Measurements from ENCODE around the gene JSRP1.

JSRP1 gene

DNA sequence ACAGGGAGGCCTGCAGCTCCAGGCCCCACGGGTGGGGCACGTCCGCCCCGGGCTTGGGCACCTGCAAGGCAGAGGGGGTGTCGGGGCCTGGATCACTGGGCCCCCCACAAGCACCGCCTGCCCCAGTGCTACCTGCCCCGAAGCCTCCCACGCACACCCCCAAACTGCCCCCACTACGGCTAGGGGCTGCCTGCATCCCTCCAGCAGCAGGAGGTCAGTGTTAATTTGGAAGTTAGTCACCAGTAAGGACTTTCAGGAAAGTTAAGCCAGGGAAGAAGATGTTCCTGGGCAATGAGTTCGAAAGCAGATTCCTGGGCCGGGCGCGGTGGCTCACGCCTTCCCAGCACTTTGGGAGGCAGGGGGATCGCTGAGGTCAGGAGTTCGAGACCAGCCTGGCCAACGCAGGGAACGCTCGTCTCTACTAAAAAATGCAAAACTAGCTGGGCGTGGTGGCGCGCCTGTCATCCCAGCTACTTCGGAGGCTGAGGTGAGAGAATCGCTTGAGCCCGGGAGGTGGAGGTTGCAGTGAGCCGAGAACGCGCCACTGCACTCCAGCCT, 20.3 kb upstream of the JSRP1 start:
- Histone ChIP-seq H3K9me3 (ENCODE audit: control insufficient read depth, insufficient read depth, low read depth, low read length) (no peaks in the 10 kb centered on the region), H3K4me1 (ENCODE audit: control insufficient read depth, insufficient read depth, low read length) (0 out of 2 replicates have a peak, but pooled peaks cover 2% of the 10 kb centered on the region), H3K27ac (ENCODE audit: extremely low read depth, low read depth, low read length) (no peak overlapping the region), H3K4me3 (ENCODE audit: low read depth, low read length) (no peak overlapping the region), H3K36me3 (ENCODE audit: control insufficient read depth in 2 of 2, insufficient read depth in 1 of 2, low read length in 2 of 2) (peaks cover 6 to 28% of the 10 kb centered on the region in 2 experiments; a peak in 2 of 3 replicates)
- ChIA-PET POLR2A (interaction anchor here (1.2 kb wide), 1 partner anchor 51 kb away, joined by 3 read pairs; no protein-coding TSS in a partner anchor), CTCF (interaction anchor here (0.6 to 4.3 kb wide), 7 partner anchors 11 to 502 kb away, joined by 3 to 25 read pairs (median 4); no protein-coding TSS in a partner anchor)
- TF ChIP-seq ZNF155 (tag by site-specific recombination; IDR thresholded peaks at IDR 0.05) (no peak), RBAK (tag by site-specific recombination; IDR thresholded peaks at IDR 0.05) (peak; percentile 60; the same call in 1 of the 2 replicates), ZNF239 (tag by site-specific recombination; IDR thresholded peaks at IDR 0.05) (no peak), SCRT1 (tag by site-specific recombination; IDR thresholded peaks at IDR 0.05; ENCODE audit: borderline replicate concordance) (no peak), ZNF404 (tag by site-specific recombination; IDR thresholded peaks at IDR 0.05) (no peak), ZNF26 (tag by site-specific recombination; IDR thresholded peaks at IDR 0.05) (no peak), ZFHX2 (tag by site-specific recombination; conservative IDR thresholded peaks at IDR 0.05) (peak; percentile 62), KLF8 (tag by site-specific recombination; IDR thresholded peaks at IDR 0.05) (peak; percentile 62; the same call in 1 of the 2 replicates), ZNF621 (tag by site-specific recombination; IDR thresholded peaks at IDR 0.05) (no peak), PRDM4 (tag by site-specific recombination; IDR thresholded peaks at IDR 0.05) (no peak), ZIC2 (tag by site-specific recombination; IDR thresholded peaks at IDR 0.05) (no peak), ZBTB20 (tag by site-specific recombination; IDR thresholded peaks at IDR 0.05) (0 out of 2 replicates have a peak, but pooled peaks have one; percentile 37), ZNF2 (tag by site-specific recombination; IDR thresholded peaks at IDR 0.05) (0 out of 2 replicates have a peak, but pooled peaks have one; percentile 13), GLIS2 (tag by site-specific recombination; IDR thresholded peaks at IDR 0.05) (peak; percentile 33; the same call in 1 of the 2 replicates), WT1 (tag by site-specific recombination; IDR thresholded peaks at IDR 0.05) (no peak), KLF1 (tag by site-specific recombination; IDR thresholded peaks at IDR 0.05) (peak; percentile 29; the same call in 1 of the 2 replicates), PRDM1 (tag by site-specific recombination; IDR thresholded peaks at IDR 0.05) (no peak), ZNF660 (tag by site-specific recombination; IDR thresholded peaks at IDR 0.05) (no peak), REPIN1 (tag by site-specific recombination; IDR thresholded peaks at IDR 0.05; ENCODE audit: low read depth) (no peak), TRIM28 (IDR thresholded peaks at IDR 0.05; ENCODE audit: borderline replicate concordance, low read length) (no peak), ZNF585B (tag by site-specific recombination; IDR thresholded peaks at IDR 0.05) (no peak), ZNF394 (tag by site-specific recombination; IDR thresholded peaks at IDR 0.05; ENCODE audit: borderline replicate concordance) (no peak), ZNF558 (tag by site-specific recombination; IDR thresholded peaks at IDR 0.05) (no peak), ZNF302 (tag by site-specific recombination; IDR thresholded peaks at IDR 0.05; ENCODE audit: low read depth) (no peak), ZNF600 (tag by site-specific recombination; IDR thresholded peaks at IDR 0.05) (no peak), MEIS1 (CRISPR knock-in tag; IDR thresholded peaks at IDR 0.05; ENCODE audit: borderline replicate concordance) (no peak), ZNF10 (tag by site-specific recombination; IDR thresholded peaks at IDR 0.05) (no peak), ZNF626 (tag by site-specific recombination; IDR thresholded peaks at IDR 0.05) (no peak), ZNF514 (tag by site-specific recombination; IDR thresholded peaks at IDR 0.05) (no peak), ZBTB7A (tag by site-specific recombination; IDR thresholded peaks at IDR 0.05; ENCODE audit: low read depth) (no peak), ZNF132 (tag by site-specific recombination; IDR thresholded peaks at IDR 0.05; ENCODE audit: borderline replicate concordance) (no peak)
- TF ChIP-seq, protein P1, sequence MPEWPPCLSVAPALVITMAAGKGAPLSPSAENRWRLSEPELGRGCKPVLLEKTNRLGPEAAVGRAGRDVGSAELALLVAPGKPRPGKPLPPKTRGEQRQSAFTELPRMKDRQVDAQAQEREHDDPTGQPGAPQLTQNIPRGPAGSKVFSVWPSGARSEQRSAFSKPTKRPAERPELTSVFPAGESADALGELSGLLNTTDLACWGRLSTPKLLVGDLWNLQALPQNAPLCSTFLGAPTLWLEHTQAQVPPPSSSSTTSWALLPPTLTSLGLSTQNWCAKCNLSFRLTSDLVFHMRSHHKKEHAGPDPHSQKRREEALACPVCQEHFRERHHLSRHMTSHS (tag by site-specific recombination; IDR thresholded peaks at IDR 0.05) = no peak
- TF ChIP-seq, protein P2, sequence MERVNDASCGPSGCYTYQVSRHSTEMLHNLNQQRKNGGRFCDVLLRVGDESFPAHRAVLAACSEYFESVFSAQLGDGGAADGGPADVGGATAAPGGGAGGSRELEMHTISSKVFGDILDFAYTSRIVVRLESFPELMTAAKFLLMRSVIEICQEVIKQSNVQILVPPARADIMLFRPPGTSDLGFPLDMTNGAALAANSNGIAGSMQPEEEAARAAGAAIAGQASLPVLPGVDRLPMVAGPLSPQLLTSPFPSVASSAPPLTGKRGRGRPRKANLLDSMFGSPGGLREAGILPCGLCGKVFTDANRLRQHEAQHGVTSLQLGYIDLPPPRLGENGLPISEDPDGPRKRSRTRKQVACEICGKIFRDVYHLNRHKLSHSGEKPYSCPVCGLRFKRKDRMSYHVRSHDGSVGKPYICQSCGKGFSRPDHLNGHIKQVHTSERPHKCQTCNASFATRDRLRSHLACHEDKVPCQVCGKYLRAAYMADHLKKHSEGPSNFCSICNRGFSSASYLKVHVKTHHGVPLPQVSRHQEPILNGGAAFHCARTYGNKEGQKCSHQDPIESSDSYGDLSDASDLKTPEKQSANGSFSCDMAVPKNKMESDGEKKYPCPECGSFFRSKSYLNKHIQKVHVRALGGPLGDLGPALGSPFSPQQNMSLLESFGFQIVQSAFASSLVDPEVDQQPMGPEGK (tag by site-specific recombination; IDR thresholded peaks at IDR 0.05) = peak; percentile 39; the same call in 1 of the 2 replicates

All from HEK293 (cell line).